Activated CD8-positive, alpha-beta memory T cell treated with anti-CD3 and anti-CD28 coated beads for 4 hours (primary cell): ENCODE data around the gene VWA2.

ENCODE experiments used
- DNase-seq, 2 donors: peaks; one replicate each; pipeline ENCODE4 v3.0.0-alpha.2; 2020; ENCODE audit warnings: low read depth in 2 of 2

The VWA2 gene

GRCh38 chr10:114239117-114239993 lies at the start of gene VWA2:
Gene VWA2, plus strand, starts transcription at chr10:114239254. Its CDS starts 9,460 bp downstream, at chr10:114248714.
- no peak for DNase-seq

GRCh38 chr10:114189700-114190099 lies 49.4 kb upstream of the VWA2 start:
- no peak for DNase-seq

- DNase-seq: no peak
These were observed 44.0 kb upstream of the VWA2 start for GRCh38 chr10:114195079-114195478.

- DNase-seq: no peak
These were observed 39.8 kb upstream of the VWA2 start for GRCh38 chr10:114199239-114199638.

- no peak for DNase-seq
These were observed 36.2 kb upstream of the VWA2 start for GRCh38 chr10:114202812-114203211.

GRCh38 chr10:114206902-114207301 lies 32.2 kb upstream of the VWA2 start:
- no peak for DNase-seq

GRCh38 chr10:114207349-114207748 lies 31.7 kb upstream of the VWA2 start:
- DNase-seq: no peak

GRCh38 chr10:114208351-114208750 lies 30.7 kb upstream of the VWA2 start:
- DNase-seq: no peak

GRCh38 chr10:114212153-114212552 lies 26.9 kb upstream of the VWA2 start:
- no peak for DNase-seq

GRCh38 chr10:114215033-114215432 lies 24.0 kb upstream of the VWA2 start:
- DNase-seq: no peak

- no peak for DNase-seq
These were observed 18.8 kb upstream of the VWA2 start for GRCh38 chr10:114220281-114220680.

- no peak for DNase-seq
These were observed 17.8 kb upstream of the VWA2 start for GRCh38 chr10:114221235-114221634.

GRCh38 chr10:114223066-114223465 lies 16.0 kb upstream of the VWA2 start:
- DNase-seq: no peak

- DNase-seq: no peak
These were observed 10.9 kb upstream of the VWA2 start for GRCh38 chr10:114228156-114228555.

GRCh38 chr10:114232561-114233176 lies 6.4 kb upstream of the VWA2 start:
- DNase-seq: no peak

- DNase-seq: no peak
These were observed 5.6 kb upstream of the VWA2 start for GRCh38 chr10:114233482-114233881.

- no peak for DNase-seq
These were observed 4.9 kb upstream of the VWA2 start for GRCh38 chr10:114234132-114234531.

GRCh38 chr10:114239994-114240345 lies 916 bp downstream of the VWA2 start:
- no peak for DNase-seq

- no peak for DNase-seq
These were observed 3.2 kb downstream of the VWA2 start for GRCh38 chr10:114242235-114242634.

- DNase-seq: no peak
These were observed 4.6 kb downstream of the VWA2 start for GRCh38 chr10:114243661-114244060.

- DNase-seq: no peak
These were observed 5.1 kb downstream of the VWA2 start for GRCh38 chr10:114244126-114244525.

- no peak for DNase-seq
These were observed 6.2 kb downstream of the VWA2 start for GRCh38 chr10:114245121-114245791.
